Upper lobe of left lung (tissue), 4 donors: ENCODE results near the gene MAP2.

Experiments
- CTCF ChIP-seq, 6 experiments: fragments of 450-650 bp in 4 of 6; fragments of 200-600 bp in 2 of 6; sonication (generic) in 2 of 6; IDR thresholded peaks; one replicate each; pipeline ENCODE4 v1.5.1; 2016 to 2019; ENCODE audit warnings: antibody characterized with exemption in 6 of 6
- POLR2A ChIP-seq, 4 donors: fragments of 450-650 bp; IDR thresholded peaks; one replicate each; pipeline ENCODE4 v1.5.1; 2016 to 2017; ENCODE audit warnings: antibody characterized with exemption in 4 of 4, mild to moderate bottlenecking in 2 of 4
- POLR2AphosphoS5 ChIP-seq, 2 donors: sonication (generic); formaldehyde crosslinking; IDR thresholded peaks; one replicate each; pipeline ENCODE4 v1.5.1; 2017; ENCODE audit warnings: antibody characterized with exemption in 2 of 2

DNA sequence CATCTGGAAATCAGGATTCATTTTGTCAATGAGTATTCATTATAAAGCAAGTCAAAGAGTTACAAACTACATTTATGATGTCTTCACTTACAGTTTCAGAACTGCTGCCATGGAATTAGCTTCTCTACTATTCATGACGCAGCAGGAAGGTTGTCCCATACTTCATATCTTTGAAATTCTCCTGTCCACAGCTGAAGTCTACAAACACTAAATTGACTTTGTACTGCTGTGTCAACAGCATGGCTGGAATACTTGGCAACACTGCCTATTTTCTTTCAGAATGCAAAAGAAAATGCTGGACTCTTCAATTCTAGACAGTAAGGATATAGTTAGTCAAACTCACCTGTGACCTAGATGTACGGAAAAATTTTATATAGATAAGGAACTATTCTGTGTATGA, 303.2 kb downstream of the MAP2 start:
- TF ChIP-seq POLR2A (IDR thresholded peaks at IDR 0.05) (no peak), CTCF (IDR thresholded peaks at IDR 0.05) (no peak), POLR2AphosphoS5 (IDR thresholded peaks at IDR 0.05) (no peak)
